Transverse colon (tissue), 4 donors: ENCODE results near the gene ADGRF3. TPM values are rescaled to one million over a fixed set of nuclear protein-coding genes. Genes with fewer than 3 reads are reported as not detected.

Experiments used
- DNase-seq: peaks from one replicate; pipeline ENCODE4 v3.0.0-alpha.2; 2019
- H3K27ac ChIP-seq, 4 donors: fragments of 200-600 bp; sonication (generic); 2 replicates each; pipeline ENCODE4 v1.5.1; 2016 to 2018; ENCODE audit warnings: inconsistent platforms in 4 of 4
- H3K27me3 ChIP-seq: fragments of 200-600 bp; sonication (generic); 2 replicates; pipeline ENCODE4 v1.5.1; 2017; ENCODE audit warnings: inconsistent platforms
- H3K36me3 ChIP-seq, 4 donors: fragments of 200-600 bp; sonication (generic); 2 replicates each; pipeline ENCODE4 v1.5.1; 2017 to 2019; ENCODE audit warnings: inconsistent platforms in 4 of 4
- H3K4me1 ChIP-seq, 4 donors: fragments of 200-600 bp; sonication (generic); 2 replicates each; pipeline ENCODE4 v1.5.1; 2017 to 2020; ENCODE audit warnings: inconsistent platforms in 4 of 4
- H3K4me3 ChIP-seq, 4 donors: fragments of 200-600 bp; sonication (generic); 1 replicate in 1 of 4; 2 replicates in 3 of 4; pipeline versions ENCODE4 v1.5.1 to v1.6.1; 2017 to 2019; ENCODE audit warnings: inconsistent platforms in 4 of 4
- H3K9me3 ChIP-seq, 2 donors: fragments of 200-600 bp; sonication (generic); 2 replicates each; pipeline ENCODE4 v1.5.1; 2017 to 2019; ENCODE audit warnings: inconsistent platforms in 2 of 2
- CTCF ChIP-seq, 5 experiments: fragments of 200-600 bp in 3 of 5; fragments of 450-650 bp in 2 of 5; sonication (generic) in 3 of 5; IDR thresholded peaks; 1 replicate in 2 of 5; 2 replicates in 3 of 5; pipeline ENCODE4 v1.5.1; 2016 to 2017; ENCODE audit warnings: antibody characterized with exemption in 5 of 5, inconsistent platforms in 3 of 5, mild to moderate bottlenecking in 2 of 5, moderate library complexity in 1 of 5
- EP300 ChIP-seq: sonication (generic); formaldehyde crosslinking; IDR thresholded peaks from one replicate; pipeline ENCODE4 v1.6.1; 2017; ENCODE audit warnings: antibody characterized with exemption, low read depth
- POLR2A ChIP-seq: fragments of 450-650 bp; IDR thresholded peaks from one replicate; pipeline ENCODE4 v1.6.1; 2016; ENCODE audit warnings: antibody characterized with exemption, mild to moderate bottlenecking, moderate library complexity
- POLR2AphosphoS5 ChIP-seq, 3 donors: sonication (generic); formaldehyde crosslinking; IDR thresholded peaks; one replicate each; pipeline ENCODE4 v1.6.1; 2016; ENCODE audit warnings: antibody characterized with exemption in 3 of 3
- WGBS, 2 donors: methylation state at CpG; one replicate each; pipeline ENCODE4 v1.1.5; 2018; ENCODE audit warnings: low coverage in 1 of 2; 5-methylcytosine and 5-hydroxymethylcytosine counted together
- in situ Hi-C, 4 donors: fragments of 200-750 bp; cut with MboI; loops; one replicate each; pipeline versions ENCODE4 v1.15.0 to v1.15.1; 2017; ENCODE audit warnings: low sequenced_read_pairs in 3 of 4, low pct_ligation_motif_present in 1 of 4, low pct_unique_long_range_greater_than_20kb in 1 of 4
- intact Hi-C: fragments of 100-400 bp; cut with DNase I; formaldehyde crosslinking; loops from one replicate; pipeline ENCODE4 v1.15.1; 2023; ENCODE audit warnings: low total_unique reads
- total RNA-seq, 4 donors: library from RNA; depleted of rRNA; stranded (reverse); fragments of >200 nt; gene quantifications; one replicate each; pipeline ENCODE4 v1.1.0, GENCODE V29; 2016

The ADGRF3 gene
- total RNA-seq, 4 donors from 2014 or later = not detected

GRCh38 chr2:26284132-26284531 lies 62.5 kb downstream of the ADGRF3 start:
- WGBS, 2 donors = 95 to 97% methylated on average over 3 of the region's 3 CpGs
- Histone ChIP-seq H3K9me3 (no peaks in the 10 kb centered on the region), H3K27me3 (no peaks in the 10 kb centered on the region), H3K4me1 (no peaks in the 10 kb centered on the region), H3K4me3 (no peak overlapping the region), H3K27ac (no peak overlapping the region), H3K36me3 (peaks cover 0 to 77% (median 27%) of the 10 kb centered on the region in 4 donors)
- intact Hi-C loops = no loop called here
- in situ Hi-C loops = no loop called here
- TF ChIP-seq CTCF (IDR thresholded peaks at IDR 0.05) = no peak
- no peak for TF ChIP-seq EP300
- TF ChIP-seq POLR2AphosphoS5 (IDR thresholded peaks at IDR 0.05) = no peak
- no peak for DNase-seq

GRCh38 chr2:26283606-26284005 lies 63.0 kb downstream of the ADGRF3 start:
- no peak overlapping the region for H3K27ac ChIP-seq
- in situ Hi-C loops = no loop called here

GRCh38 chr2:26281226-26281625 lies 65.4 kb downstream of the ADGRF3 start:
- Histone ChIP-seq H3K27me3 (no peaks in the 10 kb centered on the region), H3K9me3 (no peaks in the 10 kb centered on the region), H3K27ac (no peak overlapping the region), H3K36me3 (peaks cover 0 to 86% (median 28%) of the 10 kb centered on the region in 4 donors), H3K4me1 (no peaks in the 10 kb centered on the region), H3K4me3 (no peak overlapping the region)
- in situ Hi-C loops (no loop called here), intact Hi-C loops (no loop called here)
- no peak for DNase-seq
- no peak for TF ChIP-seq POLR2A
- TF ChIP-seq CTCF (IDR thresholded peaks at IDR 0.05) = no peak
- TF ChIP-seq POLR2AphosphoS5 (IDR thresholded peaks at IDR 0.05) = no peak
- TF ChIP-seq EP300 = no peak
- 63 to 67% methylated on average over 2 of the region's 2 CpGs for WGBS, 2 donors

More at GRCh38 chr2:26283606-26284005, 63.0 kb downstream of the ADGRF3 start:
- Histone ChIP-seq H3K4me3 (no peak overlapping the region), H3K9me3 (no peaks in the 10 kb centered on the region), H3K4me1 (no peaks in the 10 kb centered on the region), H3K27me3 (no peaks in the 10 kb centered on the region), H3K36me3 (peaks cover 0 to 80% (median 27%) of the 10 kb centered on the region in 4 donors)
- intact Hi-C loops = no loop called here
- no peak for DNase-seq
- no peak for TF ChIP-seq POLR2AphosphoS5 (IDR thresholded peaks at IDR 0.05)
- no peak for TF ChIP-seq POLR2A
- TF ChIP-seq CTCF (IDR thresholded peaks at IDR 0.05) = no peak
- TF ChIP-seq EP300 = no peak
- WGBS, 2 donors = 88 to 92% methylated on average over 2 of the region's 2 CpGs

GRCh38 chr2:26279886-26280285 lies 66.7 kb downstream of the ADGRF3 start:
- H3K36me3 ChIP-seq = peaks cover 0 to 74% (median 23%) of the 10 kb centered on the region in 4 donors
- in situ Hi-C loops = no loop called here
- intact Hi-C loops = no loop called here
- no peaks in the 10 kb centered on the region for H3K27me3 ChIP-seq
- no peaks in the 10 kb centered on the region for H3K4me1 ChIP-seq
- DNase-seq = no peak
- no peak for TF ChIP-seq EP300
- TF ChIP-seq POLR2A = no peak
- TF ChIP-seq CTCF (IDR thresholded peaks at IDR 0.05) = no peak
- no peak for TF ChIP-seq POLR2AphosphoS5 (IDR thresholded peaks at IDR 0.05)
- H3K27ac ChIP-seq = no peak overlapping the region
- H3K4me3 ChIP-seq = no peak overlapping the region
- H3K9me3 ChIP-seq = no peaks in the 10 kb centered on the region
- 87 to 92% methylated on average over 3 of the region's 3 CpGs for WGBS, 2 donors
